Kidney epithelial cell (primary cell): ENCODE data around the gene ALG6. TPM values are rescaled to one million over a fixed set of nuclear protein-coding genes. Genes with fewer than 3 reads are reported as not detected.

Experiments used
- DNase-seq: peaks from one replicate; pipeline ENCODE4 v3.0.0-alpha.2; 2010; ENCODE audit warnings: low read depth
- H3K27me3 ChIP-seq: 2 replicates; pipeline ENCODE4 v1.6.0; 2011; ENCODE audit warnings: low read length; ENCODE audit not compliant: control insufficient read depth, insufficient read depth
- H3K36me3 ChIP-seq: 2 replicates; pipeline ENCODE4 v1.5.1; 2011; ENCODE audit warnings: low read length; ENCODE audit not compliant: control insufficient read depth, insufficient read depth
- H3K4me3 ChIP-seq: 2 replicates; pipeline ENCODE4 v1.5.1; 2011; ENCODE audit warnings: low read depth, mild to moderate bottlenecking, control low read depth, low read length
- CTCF ChIP-seq: IDR thresholded peaks from 2 replicates; pipeline ENCODE4 v1.5.1; 2011; ENCODE audit warnings: mild to moderate bottlenecking, moderate library complexity, low read length, control low read depth, inconsistent platforms; ENCODE audit not compliant: insufficient read depth, poor library complexity, severe bottlenecking
- total RNA-seq: library from RNA; depleted of rRNA; stranded (reverse); fragments of >200 nt; gene quantifications from 2 replicates; pipeline ENCODE4 v1.2.3, GENCODE V29; 2015

Gene ALG6
- total RNA-seq, 1 donor from 2014 or later, result 10.6 TPM

- H3K36me3 ChIP-seq, result no peaks in the 10 kb centered on the region
- no peaks in the 10 kb centered on the region for H3K27me3 ChIP-seq
- no peak overlapping the region for H3K4me3 ChIP-seq
- no peak for DNase-seq
- TF ChIP-seq CTCF, result no peak
Measured at GRCh38 chr1:63453232-63453631, 85.8 kb downstream of the ALG6 start.

GRCh38 chr1:63454269-63454668, 86.8 kb downstream of the ALG6 start:
- H3K36me3 ChIP-seq, result no peaks in the 10 kb centered on the region
- no peaks in the 10 kb centered on the region for H3K27me3 ChIP-seq
- TF ChIP-seq CTCF, result peak; percentile 39
- H3K4me3 ChIP-seq, result no peak overlapping the region
- no peak for DNase-seq

GRCh38 chr1:63458750-63459149, 91.3 kb downstream of the ALG6 start:
- H3K27me3 ChIP-seq, result no peaks in the 10 kb centered on the region
- no peak overlapping the region for H3K4me3 ChIP-seq
- no peak for TF ChIP-seq CTCF

GRCh38 chr1:63461661-63462230, 94.3 kb downstream of the ALG6 start:
- Histone ChIP-seq H3K36me3 (no peaks in the 10 kb centered on the region), H3K4me3 (no peak overlapping the region), H3K27me3 (no peaks in the 10 kb centered on the region)
- no peak for TF ChIP-seq CTCF
- no peak for DNase-seq

More at GRCh38 chr1:63458750-63459149, 91.3 kb downstream of the ALG6 start:
- H3K36me3 ChIP-seq, result no peaks in the 10 kb centered on the region
- no peak for DNase-seq

GRCh38 chr1:63463248-63463647, 95.8 kb downstream of the ALG6 start:
- TF ChIP-seq CTCF, result no peak
- no peak for DNase-seq
- no peaks in the 10 kb centered on the region for H3K36me3 ChIP-seq
- H3K27me3 ChIP-seq, result no peaks in the 10 kb centered on the region
- H3K4me3 ChIP-seq, result no peak overlapping the region

- DNase-seq, result no peak
- TF ChIP-seq CTCF, result no peak
- Histone ChIP-seq H3K27me3 (no peaks in the 10 kb centered on the region), H3K36me3 (no peaks in the 10 kb centered on the region), H3K4me3 (no peak overlapping the region)
Measured at GRCh38 chr1:63466181-63466580, 98.8 kb downstream of the ALG6 start.
